Adipocyte (in vitro differentiated cells): ENCODE data around the gene PHF21B.
"Not testable (repeated sequence)": the region's sequence is repeated elsewhere in the genome, so short reads cannot be mapped to it uniquely, and the experiment has no call there.

ENCODE experiments used
- DNase-seq: peaks from one replicate; pipeline ENCODE4 v3.0.0-alpha.2; 2015; ENCODE audit warnings: low read depth
- H3K27me3 ChIP-seq: replicated peaks from 2 replicates; pipeline ENCODE4 v1.7.0; 2013; ENCODE audit warnings: mild to moderate bottlenecking, low read length, moderate library complexity; ENCODE audit not compliant: control insufficient read depth, insufficient read depth
- H3K36me3 ChIP-seq: 2 replicates; pipeline ENCODE4 v1.7.0; 2013; ENCODE audit warnings: low read length, mild to moderate bottlenecking, moderate library complexity; ENCODE audit not compliant: control insufficient read depth, insufficient read depth, severe bottlenecking
- H3K4me1 ChIP-seq: 2 replicates; pipeline ENCODE4 v1.7.0; 2013; ENCODE audit warnings: mild to moderate bottlenecking, low read length, moderate library complexity; ENCODE audit not compliant: control insufficient read depth, insufficient read depth
- H3K4me3 ChIP-seq: 2 replicates; pipeline ENCODE4 v1.7.0; 2013; ENCODE audit warnings: mild to moderate bottlenecking, low read length, moderate library complexity
- H3K9ac ChIP-seq: 2 replicates; pipeline ENCODE4 v1.7.0; 2013; ENCODE audit warnings: mild to moderate bottlenecking, low read length, moderate library complexity
- H3K9me3 ChIP-seq: 2 replicates; pipeline ENCODE4 v1.7.0; 2013; ENCODE audit warnings: mild to moderate bottlenecking, low read length, moderate library complexity; ENCODE audit not compliant: control insufficient read depth

The PHF21B gene

DNA sequence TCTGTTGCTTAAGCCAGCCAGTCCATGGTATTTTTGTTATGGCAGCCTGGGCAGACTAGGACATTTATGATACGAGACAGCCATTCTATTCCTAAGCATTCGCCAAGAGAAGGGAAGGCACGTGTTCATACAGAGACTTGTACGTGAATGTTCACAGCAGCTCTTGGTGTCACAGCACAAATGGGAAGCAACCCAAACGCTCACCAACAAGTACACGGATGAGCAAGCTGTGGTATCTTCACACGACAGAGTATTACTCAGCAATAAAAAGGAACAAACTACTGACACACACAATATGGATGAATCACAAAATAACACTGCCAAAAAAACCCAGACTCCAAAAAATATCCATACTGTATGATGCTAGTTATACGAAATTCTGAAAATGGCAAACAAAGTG is 85.1 kb downstream of the PHF21B start:
- no peak for DNase-seq

DNA sequence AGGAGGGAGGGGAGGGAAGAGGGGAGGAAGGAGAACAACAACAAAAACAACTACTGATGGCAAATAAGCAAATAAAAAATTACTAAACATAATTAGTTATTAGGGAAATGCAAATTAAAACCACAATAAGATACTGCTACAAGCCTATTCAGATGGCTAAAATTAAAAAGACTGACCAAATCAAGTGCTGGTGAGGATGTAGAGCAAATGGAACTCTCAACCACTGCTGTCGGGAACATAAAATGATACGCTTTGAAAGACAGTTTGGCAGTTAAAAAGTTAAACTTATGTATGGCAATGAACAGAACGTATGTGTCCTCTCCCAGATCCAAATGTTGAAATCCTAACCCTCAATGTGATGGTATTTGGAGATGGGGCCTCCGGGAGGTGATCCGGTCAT is 85.7 kb downstream of the PHF21B start:
- peaks cover 9% of the 10 kb centered on the region for H3K9me3 ChIP-seq
- no peak overlapping the region for H3K4me3 ChIP-seq
- DNase-seq: no peak
- H3K9ac ChIP-seq: no peak overlapping the region
- no peaks in the 10 kb centered on the region for H3K36me3 ChIP-seq
- peaks cover 21% of the 10 kb centered on the region for H3K27me3 ChIP-seq
- H3K4me1 ChIP-seq: no peaks in the 10 kb centered on the region

More for the DNA sequence above, 85.1 kb downstream of the PHF21B start:
- Histone ChIP-seq H3K36me3 (no peaks in the 10 kb centered on the region), H3K4me1 (no peaks in the 10 kb centered on the region), H3K4me3 (no peak overlapping the region), H3K9ac (no peak overlapping the region), H3K9me3 (peaks cover 9% of the 10 kb centered on the region), H3K27me3 (peaks cover 22% of the 10 kb centered on the region)

DNA sequence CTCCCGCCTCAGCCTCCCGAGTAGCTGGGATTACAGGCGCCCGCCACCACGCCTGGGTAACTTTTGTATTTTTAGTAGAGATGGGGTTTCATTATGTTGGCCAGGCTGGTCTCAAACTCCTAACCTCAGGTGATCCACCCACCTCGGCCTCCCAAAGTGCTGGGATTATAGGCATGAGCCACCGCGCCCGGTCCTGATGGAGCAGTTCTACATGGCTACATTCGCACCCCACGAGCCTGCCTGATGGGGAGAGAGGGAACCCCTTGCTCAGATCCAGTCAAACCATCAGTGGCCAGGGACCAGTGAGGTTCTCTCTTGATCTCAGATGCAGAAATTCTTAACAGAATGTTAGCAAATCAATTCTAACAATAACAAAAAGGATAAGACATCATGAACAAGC is 88.0 kb downstream of the PHF21B start:
- peaks cover 24% of the 10 kb centered on the region for H3K27me3 ChIP-seq
- H3K4me1 ChIP-seq, H3K9me3 ChIP-seq, DNase-seq, H3K4me3 ChIP-seq, H3K36me3 ChIP-seq, H3K9ac ChIP-seq: not testable (repeated sequence)

DNA sequence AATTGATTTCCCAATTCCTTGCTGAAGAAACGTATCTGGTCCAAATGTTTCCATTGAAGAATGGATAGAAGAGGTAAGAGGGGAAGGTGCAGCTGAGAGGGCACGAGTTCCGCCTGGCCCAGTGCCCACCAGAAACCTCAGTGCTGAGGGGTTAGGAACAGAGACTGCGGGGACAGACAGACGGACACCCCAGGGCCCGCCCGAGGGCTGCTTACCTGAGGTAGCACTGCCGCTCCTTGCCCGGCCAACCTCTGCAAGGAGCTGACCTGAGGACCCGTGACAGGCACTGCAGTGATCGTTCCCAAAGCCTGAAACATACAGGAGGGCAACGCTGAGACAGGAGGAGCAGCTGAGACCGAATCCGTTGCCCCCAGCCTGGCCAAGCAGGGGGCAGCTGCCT is 89.6 kb downstream of the PHF21B start:
- no peak for DNase-seq

DNA sequence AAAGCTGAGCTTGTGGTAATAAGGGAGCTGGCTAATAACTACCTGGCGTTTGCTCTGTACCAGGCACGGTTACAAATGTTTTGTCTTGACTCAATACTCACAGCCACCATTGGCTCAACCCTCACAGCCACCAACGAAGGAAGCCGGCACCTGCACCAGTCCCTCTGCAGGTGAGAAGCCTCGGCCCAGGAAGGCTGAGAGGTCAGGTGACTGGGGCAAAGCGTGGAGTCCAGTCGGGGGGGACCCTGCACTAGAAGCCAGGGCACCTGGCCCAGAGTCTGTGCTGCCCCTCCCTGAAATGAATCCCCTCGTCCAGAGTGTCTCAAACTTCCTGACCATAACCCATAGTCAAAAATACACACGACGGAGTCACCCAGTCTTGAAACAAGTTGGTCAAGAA is 90.1 kb downstream of the PHF21B start:
- Histone ChIP-seq H3K27me3 (peaks cover 26% of the 10 kb centered on the region), H3K36me3 (no peaks in the 10 kb centered on the region), H3K9me3 (peaks cover 7% of the 10 kb centered on the region), H3K4me1 (no peaks in the 10 kb centered on the region), H3K4me3 (no peak overlapping the region), H3K9ac (no peak overlapping the region)
- no peak for DNase-seq

More for the DNA sequence above, 89.6 kb downstream of the PHF21B start:
- peaks cover 9% of the 10 kb centered on the region for H3K9me3 ChIP-seq
- H3K36me3 ChIP-seq: no peaks in the 10 kb centered on the region
- H3K27me3 ChIP-seq: peaks cover 23% of the 10 kb centered on the region
- no peak overlapping the region for H3K4me3 ChIP-seq
- no peaks in the 10 kb centered on the region for H3K4me1 ChIP-seq
- H3K9ac ChIP-seq: no peak overlapping the region

DNA sequence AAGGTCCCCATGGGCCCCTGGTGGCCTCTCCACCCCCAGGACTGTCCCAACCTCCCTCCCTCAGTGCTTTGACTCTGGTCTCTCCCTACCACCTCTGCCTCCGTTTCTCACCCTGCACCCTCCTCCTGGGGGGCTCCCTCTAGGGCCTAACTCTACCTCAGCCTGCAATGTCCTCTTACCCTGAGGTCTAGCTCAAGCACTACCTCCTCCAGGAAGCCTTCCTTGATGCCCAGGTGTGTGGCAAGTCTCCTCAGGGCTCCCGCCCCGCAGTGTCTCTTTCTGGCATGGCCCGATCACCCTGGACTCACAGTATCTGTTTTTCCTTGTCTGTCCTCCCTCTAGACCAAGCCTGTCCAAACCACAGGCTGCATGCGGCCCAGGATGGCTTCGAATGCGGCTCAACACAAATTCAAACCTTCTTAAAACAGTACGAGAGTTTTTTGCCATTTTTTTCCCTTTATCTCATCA is 90.8 kb downstream of the PHF21B start:
- H3K27me3 ChIP-seq: peaks cover 31% of the 10 kb centered on the region
- H3K36me3 ChIP-seq: no peaks in the 10 kb centered on the region

DNA sequence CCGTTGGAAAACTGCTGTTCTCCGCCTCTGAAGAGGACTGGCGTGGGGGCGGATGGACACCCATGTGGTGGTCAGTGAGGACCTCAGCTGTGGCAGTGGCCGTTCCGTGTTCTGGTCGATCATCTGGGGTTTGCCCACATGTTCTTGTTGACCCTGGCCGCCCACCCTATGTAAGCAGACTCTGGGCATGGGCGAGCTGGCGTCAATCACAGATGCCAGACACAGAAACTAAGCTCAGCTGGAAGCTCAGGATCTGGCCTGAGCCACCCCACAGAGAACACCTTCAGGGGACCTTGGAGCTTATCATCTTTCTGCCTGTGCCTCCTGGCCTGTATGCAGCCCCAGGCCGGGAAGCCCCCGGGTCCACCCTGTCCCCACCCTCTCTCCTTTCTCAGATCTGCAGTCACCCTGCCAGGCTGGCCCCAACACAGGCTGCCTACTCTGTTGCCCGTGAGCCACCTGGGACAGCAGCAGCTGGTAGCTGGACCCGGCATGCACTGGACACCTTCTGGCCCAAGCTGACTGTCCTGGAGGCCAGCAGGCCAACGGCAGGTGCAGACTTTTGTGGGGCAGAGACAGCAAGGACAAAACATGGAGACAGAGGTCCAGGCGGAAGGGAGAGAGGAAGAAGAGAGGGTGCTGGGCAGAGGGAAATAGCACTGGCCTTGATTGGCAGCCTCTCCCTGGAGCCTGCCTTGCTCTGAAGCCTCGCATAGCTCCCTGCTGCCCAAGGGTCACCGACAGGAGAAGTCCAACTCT is 91.5 kb downstream of the PHF21B start:
- Histone ChIP-seq H3K36me3 (no peaks in the 10 kb centered on the region), H3K4me1 (no peaks in the 10 kb centered on the region), H3K4me3 (no peak overlapping the region), H3K27me3 (peaks cover 31% of the 10 kb centered on the region), H3K9ac (no peak overlapping the region), H3K9me3 (no peaks in the 10 kb centered on the region)
- no peak for DNase-seq

More for the DNA sequence above, 90.8 kb downstream of the PHF21B start:
- Histone ChIP-seq H3K4me1 (no peaks in the 10 kb centered on the region), H3K9ac (no peak overlapping the region), H3K4me3 (no peak overlapping the region), H3K9me3 (peaks cover under 1% of the 10 kb centered on the region)
- no peak for DNase-seq

DNA sequence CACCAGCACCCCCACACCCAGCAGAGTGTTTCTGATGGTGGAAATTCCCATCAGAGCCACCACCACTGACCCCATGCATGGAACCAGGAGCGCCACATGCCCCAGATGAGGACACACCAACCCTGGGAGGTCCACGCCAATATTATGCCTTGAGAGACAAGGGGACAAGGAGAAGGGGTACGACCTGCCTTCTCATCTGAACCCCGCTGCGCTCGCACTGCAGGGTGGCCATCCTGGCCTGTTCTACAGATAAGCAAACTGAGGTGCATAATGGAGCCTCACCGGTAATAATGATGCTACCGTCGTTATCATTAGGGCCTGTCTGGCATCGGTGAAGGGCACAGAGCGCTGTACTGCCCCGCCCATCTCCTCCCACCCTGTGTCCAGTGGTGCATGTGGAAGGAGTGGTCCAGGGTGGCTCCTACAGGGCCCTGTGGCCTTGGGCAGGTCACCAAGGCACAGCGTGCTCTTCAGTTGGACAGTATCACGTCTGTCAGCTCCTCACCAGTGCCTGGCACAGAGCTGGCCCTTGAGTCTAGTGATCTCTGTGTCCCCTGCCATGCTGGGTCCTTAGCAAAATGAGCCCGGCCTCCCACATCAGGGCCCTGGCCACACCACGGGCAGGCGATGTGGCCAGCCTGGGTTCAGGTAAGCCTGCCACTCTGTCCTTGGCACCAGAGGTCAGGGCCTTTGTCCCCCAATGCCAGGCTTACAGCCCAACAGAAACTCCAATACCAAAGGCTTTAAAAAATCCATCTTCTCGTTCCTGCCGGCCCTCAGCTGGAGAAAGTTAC is 92.2 kb downstream of the PHF21B start:
- peaks cover 38% of the 10 kb centered on the region for H3K27me3 ChIP-seq
- no peaks in the 10 kb centered on the region for H3K9me3 ChIP-seq
- no peaks in the 10 kb centered on the region for H3K4me1 ChIP-seq
- DNase-seq: no peak
- no peaks in the 10 kb centered on the region for H3K36me3 ChIP-seq
- no peak overlapping the region for H3K4me3 ChIP-seq
- no peak overlapping the region for H3K9ac ChIP-seq

DNA sequence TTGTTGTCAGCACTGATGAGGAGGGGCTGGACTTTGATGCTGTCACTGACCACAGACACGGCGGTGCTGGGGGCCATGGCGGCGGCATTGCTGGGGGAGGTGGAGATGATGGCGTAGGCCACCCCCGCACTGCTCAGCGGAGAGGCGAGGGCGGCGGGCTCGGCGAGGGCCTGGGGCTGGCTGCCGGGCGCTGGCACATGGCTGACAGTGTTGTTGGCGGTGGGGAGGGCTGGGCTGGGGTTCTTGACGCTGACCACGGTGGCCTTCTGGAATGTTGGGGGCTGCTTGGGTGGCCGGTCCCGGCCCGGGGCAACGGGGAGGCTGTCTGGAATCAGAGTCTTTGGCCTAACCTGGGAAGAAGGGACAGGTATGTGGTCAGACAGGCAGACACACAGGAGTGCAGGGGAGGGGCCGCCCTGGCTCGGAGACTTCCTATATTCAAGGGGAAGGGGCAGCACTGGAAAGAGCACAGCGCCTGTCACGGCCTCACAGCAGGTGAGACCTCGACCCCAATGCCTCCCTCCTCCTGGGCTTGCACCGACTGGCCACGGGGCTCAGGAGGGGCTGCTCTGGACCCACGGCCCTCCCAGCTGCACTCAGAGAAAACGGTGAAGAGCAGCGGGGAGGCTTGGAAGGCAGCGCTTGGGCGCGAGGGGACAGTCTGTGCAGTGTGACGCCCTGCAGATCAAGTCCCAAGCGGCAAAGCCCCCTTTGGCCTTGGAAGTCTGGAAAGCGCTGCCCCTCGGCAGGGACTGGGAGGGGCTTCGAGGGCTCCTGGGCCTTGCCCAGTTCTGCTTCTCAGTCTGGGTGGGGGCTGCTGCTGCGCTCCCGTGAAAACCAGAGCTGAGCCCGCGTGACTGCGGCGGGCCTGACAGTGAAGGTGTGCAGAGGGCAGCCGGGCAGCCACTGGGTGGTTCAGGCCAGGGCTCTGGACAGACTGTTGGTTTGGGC is 93.2 kb downstream of the PHF21B start:
- DNase-seq: no peak
- Histone ChIP-seq H3K27me3 (peaks cover 38% of the 10 kb centered on the region), H3K4me1 (no peaks in the 10 kb centered on the region), H3K36me3 (no peaks in the 10 kb centered on the region), H3K4me3 (no peak overlapping the region), H3K9me3 (peaks cover 8% of the 10 kb centered on the region), H3K9ac (no peak overlapping the region)

DNA sequence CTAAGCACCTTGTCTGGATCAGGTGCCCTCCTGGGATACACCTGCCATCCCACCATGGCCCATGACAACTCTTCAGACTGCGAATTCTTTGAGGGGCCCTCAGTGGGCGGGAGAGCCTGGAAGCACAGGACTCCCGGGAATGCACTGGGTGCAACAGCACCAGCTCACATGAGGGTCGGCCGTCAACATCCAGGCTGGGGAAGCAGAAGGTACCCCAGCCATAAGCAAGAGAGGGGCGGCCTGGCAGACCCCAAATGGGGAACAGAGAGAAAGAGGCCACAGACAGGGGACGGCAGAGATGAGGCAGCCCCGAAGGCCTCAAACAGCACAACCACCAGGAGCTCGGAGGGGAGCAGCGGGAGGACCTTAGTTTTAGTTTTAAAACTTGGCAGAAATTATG is 94.4 kb downstream of the PHF21B start:
- DNase-seq: no peak
- Histone ChIP-seq H3K27me3 (peaks cover 40% of the 10 kb centered on the region), H3K36me3 (no peaks in the 10 kb centered on the region), H3K4me1 (no peaks in the 10 kb centered on the region), H3K9ac (no peak overlapping the region), H3K9me3 (peaks cover 14% of the 10 kb centered on the region), H3K4me3 (no peak overlapping the region)
